OCI-LY7 (cell line): ENCODE results near the gene VHLL. TPM values are rescaled to one million over a fixed set of nuclear protein-coding genes. Genes with fewer than 3 reads are reported as not detected.

ENCODE experiments used
- BruUV-seq: library from RNA; stranded (reverse); fragments of 400-500 nt; replicated peaks from 2 replicates; lab custom pipeline; 2021; lab: Mats Ljungman, UMichigan
- CTCF ChIA-PET: fragments of 300-600 bp; sonication (Branson Sonifier 250); formaldehyde crosslinking; loops from one replicate; lab custom pipeline; 2022; ENCODE audit warnings: antibody characterized with exemption; ENCODE audit not compliant: unreplicated experiment; lab: Charles Lee
- POLR2A ChIA-PET: fragments of 300-600 bp; sonication (Branson Sonifier 250); formaldehyde crosslinking; loops from one replicate; lab custom pipeline; 2022; ENCODE audit warnings: antibody characterized with exemption; lab: Charles Lee
- DNase-seq: peaks from one replicate; pipeline ENCODE4 v3.0.0-alpha.2; 2015; ENCODE audit warnings: low spot score
- H2AFZ ChIP-seq: fragments of 200-600 bp; sonication (generic), shearing (Covaris generic); 2 replicates; pipeline ENCODE4 v1.6.1; 2014; ENCODE audit warnings: mild to moderate bottlenecking, antibody characterized with exemption, low read length, moderate library complexity
- H3K27ac ChIP-seq: fragments of 200-600 bp; sonication (generic); 2 replicates; pipeline ENCODE4 v1.5.1; 2014; ENCODE audit warnings: mixed run types, low read depth, mild to moderate bottlenecking, moderate library complexity, low read length, inconsistent platforms; ENCODE audit not compliant: poor library complexity, severe bottlenecking
- H3K36me3 ChIP-seq: fragments of 200-600 bp; sonication (generic); 2 replicates; pipeline ENCODE4 v1.6.1; 2014; ENCODE audit warnings: mild to moderate bottlenecking, antibody characterized with exemption, low read length, moderate library complexity, mixed read lengths; ENCODE audit not compliant: insufficient read depth
- H3K4me1 ChIP-seq: fragments of 200-600 bp; sonication (generic); 2 replicates; pipeline ENCODE4 v1.5.1; 2014; ENCODE audit warnings: mild to moderate bottlenecking, low read length; ENCODE audit not compliant: insufficient read depth, poor library complexity, severe bottlenecking
- H3K4me2 ChIP-seq: fragments of 200-600 bp; sonication (generic); 2 replicates; pipeline ENCODE4 v1.6.1; 2014; ENCODE audit warnings: mild to moderate bottlenecking, low read length
- H3K4me3 ChIP-seq: fragments of 200-600 bp; sonication (generic); 2 replicates; pipeline ENCODE4 v1.5.1; 2014; ENCODE audit warnings: mild to moderate bottlenecking, low read depth, low read length; ENCODE audit not compliant: poor library complexity, severe bottlenecking
- H3K79me2 ChIP-seq: fragments of 200-600 bp; sonication (generic); 2 replicates; pipeline ENCODE4 v1.6.1; 2016; ENCODE audit warnings: low read depth, mild to moderate bottlenecking, low read length, moderate library complexity, mixed read lengths; ENCODE audit not compliant: insufficient read depth
- H3K9me2 ChIP-seq: fragments of 200-600 bp; sonication (generic); 2 replicates; pipeline ENCODE4 v1.6.1; 2016; ENCODE audit warnings: mild to moderate bottlenecking, low read length, mixed read lengths; ENCODE audit not compliant: insufficient read depth
- H3K9me3 ChIP-seq: fragments of 200-600 bp; sonication (generic); 2 replicates; pipeline ENCODE4 v1.6.1; 2014; ENCODE audit warnings: mild to moderate bottlenecking, mixed run types, low read length, mixed read lengths
- H4K20me1 ChIP-seq: fragments of 200-600 bp; sonication (generic); 2 replicates; pipeline ENCODE4 v1.6.1; 2014; ENCODE audit warnings: mild to moderate bottlenecking, antibody characterized with exemption, low read length, moderate library complexity, mixed read lengths; ENCODE audit not compliant: insufficient read depth
- EZH2phosphoT487 ChIP-seq: fragments of 200-600 bp; sonication (generic); IDR thresholded peaks from 2 replicates; pipeline ENCODE4 v1.6.1; 2018; ENCODE audit warnings: low read depth, borderline replicate concordance, mild to moderate bottlenecking, mixed run types, antibody characterized with exemption, low read length, moderate library complexity, mixed read lengths
- intact Hi-C: fragments of 100-400 bp; cut with micrococcal nuclease; formaldehyde crosslinking; loops from one replicate; pipeline ENCODE4 v1.10.0; 2022; ENCODE audit not compliant: unreplicated experiment
- total RNA-seq, 2 experiments: library from RNA; depleted of rRNA in 1 of 2; stranded (reverse); fragments of >200 nt in 1 of 2; shearing (Covaris generic) in 1 of 2; gene quantifications; 2 replicates each; pipeline ENCODE4 v1.2.3, GENCODE V29; 2014 to 2022
- TF ChIP-seq, protein P1 (sequence below): fragments of 200-600 bp; sonication (generic); conservative IDR thresholded peaks from 2 replicates; pipeline ENCODE4 v1.5.1; 2014; ENCODE audit warnings: mild to moderate bottlenecking, antibody characterized with exemption, low read length, moderate library complexity, mixed read lengths

VHLL gene
- total RNA-seq, 2 experiments from 2014 or later: 0.63 TPM; not detected in 1

DNA sequence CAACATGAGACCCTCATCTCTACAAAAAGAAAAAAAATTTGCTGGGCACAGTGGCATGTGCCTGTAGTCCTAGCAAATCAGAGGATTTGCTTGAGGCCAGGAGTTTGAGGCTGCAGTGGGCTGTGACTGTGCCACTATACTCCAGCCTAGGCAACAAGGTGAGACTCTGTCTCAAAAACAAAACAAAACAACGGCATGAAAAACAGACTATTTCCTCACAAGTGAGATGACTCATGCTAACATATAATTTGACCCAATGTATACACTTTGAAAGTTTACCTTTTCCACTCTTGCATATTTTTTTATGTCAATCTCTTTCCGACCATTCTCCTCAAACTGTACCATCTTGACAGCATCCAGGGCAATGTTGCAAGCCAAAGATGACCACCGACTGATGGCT is 21.5 kb upstream of the VHLL start:
- intact Hi-C loops: no loop called here
- no peak for DNase-seq
- BruUV-seq: no TSS peak
- ChIA-PET CTCF (no interaction called here), POLR2A (no interaction called here)
- Histone ChIP-seq H3K79me2 (no peaks in the 10 kb centered on the region), H3K9me2 (no peaks in the 10 kb centered on the region), H3K36me3 (peaks cover 97% of the 10 kb centered on the region), H3K4me2 (no peak overlapping the region), H4K20me1 (no peaks in the 10 kb centered on the region), H3K27ac (no peak overlapping the region), H3K9me3 (no peaks in the 10 kb centered on the region), H3K4me3 (no peak overlapping the region), H2AFZ (no peak overlapping the region), H3K4me1 (no peaks in the 10 kb centered on the region)
- TF ChIP-seq EZH2phosphoT487: no peak
- TF ChIP-seq, protein P1, sequence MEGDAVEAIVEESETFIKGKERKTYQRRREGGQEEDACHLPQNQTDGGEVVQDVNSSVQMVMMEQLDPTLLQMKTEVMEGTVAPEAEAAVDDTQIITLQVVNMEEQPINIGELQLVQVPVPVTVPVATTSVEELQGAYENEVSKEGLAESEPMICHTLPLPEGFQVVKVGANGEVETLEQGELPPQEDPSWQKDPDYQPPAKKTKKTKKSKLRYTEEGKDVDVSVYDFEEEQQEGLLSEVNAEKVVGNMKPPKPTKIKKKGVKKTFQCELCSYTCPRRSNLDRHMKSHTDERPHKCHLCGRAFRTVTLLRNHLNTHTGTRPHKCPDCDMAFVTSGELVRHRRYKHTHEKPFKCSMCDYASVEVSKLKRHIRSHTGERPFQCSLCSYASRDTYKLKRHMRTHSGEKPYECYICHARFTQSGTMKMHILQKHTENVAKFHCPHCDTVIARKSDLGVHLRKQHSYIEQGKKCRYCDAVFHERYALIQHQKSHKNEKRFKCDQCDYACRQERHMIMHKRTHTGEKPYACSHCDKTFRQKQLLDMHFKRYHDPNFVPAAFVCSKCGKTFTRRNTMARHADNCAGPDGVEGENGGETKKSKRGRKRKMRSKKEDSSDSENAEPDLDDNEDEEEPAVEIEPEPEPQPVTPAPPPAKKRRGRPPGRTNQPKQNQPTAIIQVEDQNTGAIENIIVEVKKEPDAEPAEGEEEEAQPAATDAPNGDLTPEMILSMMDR: no peak

GRCh38 chr1:156319664-156320063 is 20.6 kb upstream of the VHLL start:
- H3K36me3 ChIP-seq: peaks cover 97% of the 10 kb centered on the region
- H2AFZ ChIP-seq: no peak overlapping the region
- H3K4me2 ChIP-seq: no peak overlapping the region
- H3K9me2 ChIP-seq: no peaks in the 10 kb centered on the region
- TF ChIP-seq EZH2phosphoT487: no peak
- TF ChIP-seq, protein P1: peak; percentile 87
- no peaks in the 10 kb centered on the region for H4K20me1 ChIP-seq
- H3K27ac ChIP-seq: no peak overlapping the region
- intact Hi-C loops: loop anchor here (1.0 kb wide), 1 partner anchor 178 kb away; no protein-coding TSS in a partner anchor
- H3K79me2 ChIP-seq: no peaks in the 10 kb centered on the region
- DNase-seq: peak; percentile 42
- ChIA-PET CTCF (interaction anchor here (1.4 kb wide), 1 partner anchor 9 kb away, joined by 3 read pairs; no protein-coding TSS in a partner anchor), POLR2A (interaction anchor here (0.5 kb wide), 1 partner anchor 16 kb away, joined by 5 read pairs; no protein-coding TSS in a partner anchor)
- no TSS peak for BruUV-seq
- H3K9me3 ChIP-seq: no peaks in the 10 kb centered on the region
- no peak overlapping the region for H3K4me3 ChIP-seq
- no peaks in the 10 kb centered on the region for H3K4me1 ChIP-seq

DNA sequence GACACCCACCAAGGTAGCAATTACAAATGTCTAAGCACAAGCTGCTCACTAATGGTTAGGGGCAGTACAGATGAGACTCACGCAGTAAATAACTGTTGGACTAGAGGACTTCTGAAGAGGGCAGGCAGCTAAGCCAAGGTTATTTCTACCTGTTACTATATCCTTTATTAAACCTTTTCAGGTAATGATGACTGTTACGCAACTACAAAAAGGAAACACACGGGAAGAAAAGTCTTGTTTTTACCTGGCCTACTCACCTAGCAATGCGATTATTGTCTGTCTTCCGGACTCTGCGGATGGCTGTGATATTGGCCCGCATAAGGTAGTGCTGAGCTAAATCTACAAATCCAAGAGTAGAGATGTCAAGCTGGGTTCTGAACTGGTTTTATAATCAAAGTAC is 17.8 kb upstream of the VHLL start:
- intact Hi-C loops: no loop called here
- BruUV-seq: no TSS peak
- Histone ChIP-seq H3K4me3 (no peak overlapping the region), H4K20me1 (no peaks in the 10 kb centered on the region), H3K4me2 (no peak overlapping the region), H3K4me1 (no peaks in the 10 kb centered on the region), H3K9me3 (no peaks in the 10 kb centered on the region), H3K9me2 (no peaks in the 10 kb centered on the region), H3K79me2 (no peaks in the 10 kb centered on the region), H3K27ac (no peak overlapping the region), H3K36me3 (peaks cover 100% of the 10 kb centered on the region), H2AFZ (no peak overlapping the region)
- ChIA-PET CTCF (no interaction called here), POLR2A (no interaction called here)
- TF ChIP-seq, protein P1: no peak
- no peak for TF ChIP-seq EZH2phosphoT487
- DNase-seq: no peak
